ENCODE results near the gene CETN2.
"Not testable (repeated sequence)": the region's sequence is repeated elsewhere in the genome, so short reads cannot be mapped to it uniquely, and the experiment has no call there.

CETN2 gene

GRCh38 chrX:152831391-152831790, 834 bp upstream of the CETN2 start:
- DNase-seq: no peak

GRCh38 chrX:152824841-152825374, 5.6 kb downstream of the CETN2 start:
- no peak for DNase-seq

- no peak for DNase-seq
Measured at GRCh38 chrX:152823657-152824056, 6.9 kb downstream of the CETN2 start.

- DNase-seq: no peak
Measured at GRCh38 chrX:152822383-152823086, 8.0 kb downstream of the CETN2 start.

- no peak for DNase-seq
Measured at GRCh38 chrX:152821145-152821765, 9.3 kb downstream of the CETN2 start.

GRCh38 chrX:152819732-152820131, 10.8 kb downstream of the CETN2 start:
- DNase-seq: no peak

GRCh38 chrX:152819266-152819665, 11.3 kb downstream of the CETN2 start:
- no peak for DNase-seq

- DNase-seq: no peak
Measured at GRCh38 chrX:152818356-152818755, 12.2 kb downstream of the CETN2 start.

- no peak for DNase-seq
Measured at GRCh38 chrX:152817078-152817764, 13.3 kb downstream of the CETN2 start.

- no peak for DNase-seq
Measured at GRCh38 chrX:152814048-152814447, 16.5 kb downstream of the CETN2 start.

- no peak for DNase-seq
Measured at GRCh38 chrX:152813206-152813605, 17.4 kb downstream of the CETN2 start.

- DNase-seq: no peak
Measured at GRCh38 chrX:152810403-152810802, 20.2 kb downstream of the CETN2 start.

- no peak for DNase-seq
Measured at GRCh38 chrX:152806035-152806434, 24.5 kb downstream of the CETN2 start.

GRCh38 chrX:152798945-152799344, 31.6 kb downstream of the CETN2 start:
- DNase-seq: no peak

GRCh38 chrX:152787062-152787461, 43.5 kb downstream of the CETN2 start:
- not testable (repeated sequence) for DNase-seq

Measured in stimulated activated CD4-positive, alpha-beta T cell treated with anti-CD3 and anti-CD28 coated beads, Interleukin-1b, Interleukin-23, amount 100 ng/mL, for 48 hours (primary cell).